OCI-LY7 (cell line): Measurements from ENCODE around the gene ZNF627. TPM values are rescaled to one million over a fixed set of nuclear protein-coding genes. Genes with fewer than 3 reads are reported as not detected.

ENCODE experiments used
- BruUV-seq: library from RNA; stranded (reverse); fragments of 400-500 nt; replicated peaks from 2 replicates; lab custom pipeline; 2021; lab: Mats Ljungman, UMichigan
- CTCF ChIA-PET: fragments of 300-600 bp; sonication (Branson Sonifier 250); formaldehyde crosslinking; loops from one replicate; lab custom pipeline; 2022; ENCODE audit warnings: antibody characterized with exemption; ENCODE audit not compliant: unreplicated experiment; lab: Charles Lee
- POLR2A ChIA-PET: fragments of 300-600 bp; sonication (Branson Sonifier 250); formaldehyde crosslinking; loops from one replicate; lab custom pipeline; 2022; ENCODE audit warnings: antibody characterized with exemption; lab: Charles Lee
- DNase-seq: peaks from one replicate; pipeline ENCODE4 v3.0.0-alpha.2; 2015; ENCODE audit warnings: low spot score
- H2AFZ ChIP-seq: fragments of 200-600 bp; sonication (generic), shearing (Covaris generic); 2 replicates; pipeline ENCODE4 v1.6.1; 2014; ENCODE audit warnings: mild to moderate bottlenecking, antibody characterized with exemption, low read length, moderate library complexity
- H3K27ac ChIP-seq: fragments of 200-600 bp; sonication (generic); 2 replicates; pipeline ENCODE4 v1.5.1; 2014; ENCODE audit warnings: mixed run types, low read depth, mild to moderate bottlenecking, moderate library complexity, low read length, inconsistent platforms; ENCODE audit not compliant: poor library complexity, severe bottlenecking
- H3K36me3 ChIP-seq: fragments of 200-600 bp; sonication (generic); 2 replicates; pipeline ENCODE4 v1.6.1; 2014; ENCODE audit warnings: mild to moderate bottlenecking, antibody characterized with exemption, low read length, moderate library complexity, mixed read lengths; ENCODE audit not compliant: insufficient read depth
- H3K4me1 ChIP-seq: fragments of 200-600 bp; sonication (generic); 2 replicates; pipeline ENCODE4 v1.5.1; 2014; ENCODE audit warnings: mild to moderate bottlenecking, low read length; ENCODE audit not compliant: insufficient read depth, poor library complexity, severe bottlenecking
- H3K4me2 ChIP-seq: fragments of 200-600 bp; sonication (generic); 2 replicates; pipeline ENCODE4 v1.6.1; 2014; ENCODE audit warnings: mild to moderate bottlenecking, low read length
- H3K4me3 ChIP-seq: fragments of 200-600 bp; sonication (generic); 2 replicates; pipeline ENCODE4 v1.5.1; 2014; ENCODE audit warnings: mild to moderate bottlenecking, low read depth, low read length; ENCODE audit not compliant: poor library complexity, severe bottlenecking
- H3K79me2 ChIP-seq: fragments of 200-600 bp; sonication (generic); 2 replicates; pipeline ENCODE4 v1.6.1; 2016; ENCODE audit warnings: low read depth, mild to moderate bottlenecking, low read length, moderate library complexity, mixed read lengths; ENCODE audit not compliant: insufficient read depth
- H3K9me2 ChIP-seq: fragments of 200-600 bp; sonication (generic); 2 replicates; pipeline ENCODE4 v1.6.1; 2016; ENCODE audit warnings: mild to moderate bottlenecking, low read length, mixed read lengths; ENCODE audit not compliant: insufficient read depth
- H3K9me3 ChIP-seq: fragments of 200-600 bp; sonication (generic); 2 replicates; pipeline ENCODE4 v1.6.1; 2014; ENCODE audit warnings: mild to moderate bottlenecking, mixed run types, low read length, mixed read lengths
- H4K20me1 ChIP-seq: fragments of 200-600 bp; sonication (generic); 2 replicates; pipeline ENCODE4 v1.6.1; 2014; ENCODE audit warnings: mild to moderate bottlenecking, antibody characterized with exemption, low read length, moderate library complexity, mixed read lengths; ENCODE audit not compliant: insufficient read depth
- CTCF ChIP-seq: fragments of 200-600 bp; sonication (generic); conservative IDR thresholded peaks from 2 replicates; pipeline ENCODE4 v1.5.1; 2014; ENCODE audit warnings: mild to moderate bottlenecking, antibody characterized with exemption, low read length, moderate library complexity, mixed read lengths
- EZH2phosphoT487 ChIP-seq: fragments of 200-600 bp; sonication (generic); IDR thresholded peaks from 2 replicates; pipeline ENCODE4 v1.6.1; 2018; ENCODE audit warnings: low read depth, borderline replicate concordance, mild to moderate bottlenecking, mixed run types, antibody characterized with exemption, low read length, moderate library complexity, mixed read lengths
- intact Hi-C: fragments of 100-400 bp; cut with micrococcal nuclease; formaldehyde crosslinking; loops from one replicate; pipeline ENCODE4 v1.10.0; 2022; ENCODE audit not compliant: unreplicated experiment
- total RNA-seq, 2 experiments: library from RNA; depleted of rRNA in 1 of 2; stranded (reverse); fragments of >200 nt in 1 of 2; shearing (Covaris generic) in 1 of 2; gene quantifications; 2 replicates each; pipeline ENCODE4 v1.2.3, GENCODE V29; 2014 to 2022

ZNF627 gene
- total RNA-seq, 2 experiments from 2014 or later: 11.0 to 16.8 TPM

DNA sequence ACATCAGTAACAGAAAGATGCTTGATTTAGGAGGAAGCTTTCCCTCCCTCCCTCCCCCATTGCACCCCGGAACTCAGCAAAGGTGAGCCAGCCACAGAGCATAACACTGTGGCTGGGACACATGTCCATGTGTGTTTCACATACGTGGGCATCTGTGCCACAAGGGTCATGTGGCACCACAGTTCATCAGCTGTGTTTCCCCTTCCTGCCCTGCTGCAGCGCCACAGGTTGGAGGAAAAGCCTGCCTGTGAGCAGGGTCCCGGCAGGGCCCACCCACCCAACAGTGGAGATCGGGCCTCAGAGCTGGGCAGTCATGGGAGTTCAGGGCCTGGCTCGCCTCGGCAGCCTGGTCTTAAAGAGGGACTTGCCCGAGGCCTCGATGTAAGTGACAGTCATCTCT is 22.6 kb upstream of the ZNF627 start:
- peak overlapping the region; percentile 10; the same call in 1 of the 2 replicates for H3K4me2 ChIP-seq
- DNase-seq: no peak
- ChIA-PET POLR2A (interaction anchor here (0.6 kb wide), 1 partner anchor 41 kb away, joined by 4 read pairs; no protein-coding TSS in a partner anchor), CTCF (no interaction called here)
- no peaks in the 10 kb centered on the region for H3K9me3 ChIP-seq
- H3K9me2 ChIP-seq: no peaks in the 10 kb centered on the region
- TF ChIP-seq EZH2phosphoT487 (no peak), CTCF (no peak)
- no TSS peak for BruUV-seq
- no peak overlapping the region for H2AFZ ChIP-seq
- peak overlapping the region; percentile 4 for H3K27ac ChIP-seq
- peaks cover 38% of the 10 kb centered on the region for H3K4me1 ChIP-seq
- H3K4me3 ChIP-seq: no peak overlapping the region
- intact Hi-C loops: no loop called here
- H4K20me1 ChIP-seq: no peaks in the 10 kb centered on the region
- H3K36me3 ChIP-seq: no peaks in the 10 kb centered on the region
- no peaks in the 10 kb centered on the region for H3K79me2 ChIP-seq

GRCh38 chr19:11576227-11576626 is 21.1 kb upstream of the ZNF627 start:
- no peaks in the 10 kb centered on the region; the same call in 1 of the 2 replicates for H3K79me2 ChIP-seq
- H3K9me3 ChIP-seq: no peaks in the 10 kb centered on the region
- ChIA-PET POLR2A (no interaction called here), CTCF (no interaction called here)
- no TSS peak for BruUV-seq
- no peak overlapping the region for H3K27ac ChIP-seq
- intact Hi-C loops: no loop called here
- no peak for DNase-seq
- no peak overlapping the region for H3K4me3 ChIP-seq
- H2AFZ ChIP-seq: no peak overlapping the region
- H3K36me3 ChIP-seq: no peaks in the 10 kb centered on the region
- H3K4me1 ChIP-seq: peaks cover 48% of the 10 kb centered on the region
- TF ChIP-seq CTCF (no peak), EZH2phosphoT487 (no peak)
- no peaks in the 10 kb centered on the region for H3K9me2 ChIP-seq
- no peaks in the 10 kb centered on the region for H4K20me1 ChIP-seq
- H3K4me2 ChIP-seq: no peak overlapping the region

DNA sequence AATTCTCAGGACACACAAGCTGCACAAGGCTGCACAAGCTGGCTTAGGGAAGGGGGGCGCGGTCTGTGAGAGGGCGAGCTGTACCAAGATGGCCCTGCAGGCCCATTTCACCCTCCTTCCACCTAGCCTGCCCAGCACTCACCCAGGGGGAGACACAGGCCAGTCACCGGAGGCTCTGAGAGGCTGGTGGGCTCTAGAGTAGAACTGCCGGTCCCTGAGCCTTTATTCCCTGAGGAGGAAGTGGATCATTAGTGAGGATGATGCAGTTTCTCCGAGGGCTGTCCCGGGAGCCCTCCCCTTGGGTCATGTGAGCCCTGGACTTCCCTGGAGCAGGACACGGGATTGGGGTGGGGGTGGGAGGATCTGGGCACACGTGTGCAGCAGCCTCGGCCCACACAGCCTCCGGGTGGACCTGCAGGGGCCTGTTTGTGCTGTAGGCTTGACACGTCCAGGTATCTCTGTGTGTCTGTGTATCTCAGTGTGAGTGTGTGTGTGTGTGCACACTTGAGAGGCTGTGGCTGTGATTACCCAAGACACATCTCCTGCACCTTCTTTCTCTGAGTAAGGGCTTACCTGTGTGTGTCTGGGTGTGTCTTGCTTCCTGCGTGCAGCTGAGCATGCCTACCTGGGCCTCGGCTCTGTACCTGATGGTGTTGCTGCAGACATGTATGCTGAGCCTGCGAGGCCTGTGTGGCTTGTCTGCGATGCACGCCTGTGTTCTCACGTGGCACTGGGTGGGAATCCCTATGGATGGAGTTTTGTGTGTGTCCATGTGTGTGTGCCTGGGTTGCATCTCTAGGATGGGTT is 19.6 kb upstream of the ZNF627 start, which contains the start of gene ACP5:
ACP5 (minus strand) TSS at position 195 of the 807 bp plus-strand sequence. CDS start 328 bp downstream, outside the sequence.
- Histone ChIP-seq H3K27ac (peak within 1 kb of the TSS; percentile 18), H3K36me3 (no peaks in the 10 kb centered on the region), H3K4me3 (peak within 1 kb of the TSS; percentile 64), H3K4me1 (peaks cover 62% of the 10 kb centered on the region), H3K4me2 (peak within 1 kb of the TSS; percentile 62), H2AFZ (peak within 1 kb of the TSS; percentile 57; the same call in 1 of the 2 replicates), H4K20me1 (no peaks in the 10 kb centered on the region), H3K9me2 (no peaks in the 10 kb centered on the region), H3K79me2 (no peaks in the 10 kb centered on the region; the same call in 1 of the 2 replicates), H3K9me3 (no peaks in the 10 kb centered on the region)
- no peak for TF ChIP-seq EZH2phosphoT487
- no peak for TF ChIP-seq CTCF
- peak; percentile 26 for DNase-seq
- no TSS peak for BruUV-seq
- intact Hi-C loops: no loop called here
- ChIA-PET CTCF (interaction anchor here (0.8 kb wide), 1 partner anchor 48 kb away, joined by 9 read pairs; the partner anchor contains the start of gene ECSIT), POLR2A (interaction anchor here (0.6 kb wide), 1 partner anchor 616 kb away, joined by 5 read pairs; no protein-coding TSS in a partner anchor)
